Stomach (tissue), 4 donors: ENCODE results near the gene EIF6.

Experiments used
- CTCF ChIP-seq, 7 experiments: fragments of 450-650 bp in 4 of 7; fragments of 200-600 bp in 3 of 7; sonication (generic) in 3 of 7; IDR thresholded peaks; one replicate each; pipeline ENCODE4 v1.5.1; 2016 to 2019; ENCODE audit warnings: antibody characterized with exemption in 7 of 7, control low read depth in 2 of 7, mild to moderate bottlenecking in 1 of 7
- POLR2A ChIP-seq, 4 donors: fragments of 450-650 bp; IDR thresholded peaks; one replicate each; pipeline ENCODE4 v1.6.1; 2016; ENCODE audit warnings: antibody characterized with exemption in 4 of 4, control low read depth in 2 of 4, mild to moderate bottlenecking in 1 of 4, moderate library complexity in 1 of 4

GRCh38 chr20:35292504-35293285, 8.1 kb upstream of the EIF6 start:
- no peak for TF ChIP-seq CTCF (IDR thresholded peaks at IDR 0.05)
- TF ChIP-seq POLR2A (IDR thresholded peaks at IDR 0.05) = no peak
